IMR-90 (cell line): Measurements from ENCODE around the gene PSORS1C2. TPM values are rescaled to one million over a fixed set of nuclear protein-coding genes. Genes with fewer than 3 reads are reported as not detected.

ENCODE experiments used
- ATAC-seq: fragments of 200-7000 bp; cut with Tn5 transposase; 2 replicates; pipeline ENCODE4 v1.9.1; 2020; ENCODE audit warnings: low read depth, mild to moderate bottlenecking, moderate library complexity
- BruUV-seq: library from RNA; stranded (reverse); fragments of 400-500 nt; replicated peaks from 2 replicates; lab custom pipeline; 2021; lab: Mats Ljungman, UMichigan
- CTCF ChIA-PET: fragments of 300-600 bp; formaldehyde crosslinking; extraction: SDS; loops from one replicate; lab custom pipeline; 2021; ENCODE audit warnings: antibody characterized with exemption; lab: Yijun Ruan, JAX
- POLR2A ChIA-PET: fragments of 300-600 bp; sonication (Branson Sonifier 250); formaldehyde crosslinking; loops from one replicate; lab custom pipeline; 2022; ENCODE audit warnings: antibody characterized with exemption; ENCODE audit not compliant: unreplicated experiment; lab: Charles Lee
- DNase-seq: peaks from one replicate; pipeline ENCODE4 v3.0.0; 2013
- H2AFZ ChIP-seq: replicated peaks from 2 replicates; pipeline ENCODE3; 2013; ENCODE audit warnings: low read length, mild to moderate bottlenecking; ENCODE audit not compliant: poor library complexity
- H2AK5ac ChIP-seq: 2 replicates; pipeline ENCODE4 v1.6.1; 2013; ENCODE audit warnings: low read depth, low read length, inconsistent platforms
- H2AK9ac ChIP-seq: replicated peaks from 2 replicates; pipeline ENCODE3; 2013; ENCODE audit warnings: mild to moderate bottlenecking, low read depth, low read length, moderate library complexity; ENCODE audit not compliant: poor library complexity
- H2BK120ac ChIP-seq: 2 replicates; pipeline ENCODE4 v1.6.1; 2013; ENCODE audit warnings: low read depth, low read length, inconsistent platforms
- H2BK15ac ChIP-seq: 3 replicates; pipeline ENCODE4 v1.6.1; 2013; ENCODE audit warnings: low read depth, low read length, inconsistent platforms
- H2BK20ac ChIP-seq: 2 replicates; pipeline ENCODE4 v1.6.1; 2013; ENCODE audit warnings: low read depth, mild to moderate bottlenecking, inconsistent platforms, low read length, moderate library complexity
- H2BK5ac ChIP-seq: 2 replicates; pipeline ENCODE4 v1.6.1; 2013; ENCODE audit warnings: mild to moderate bottlenecking, low read depth, low read length, inconsistent platforms; ENCODE audit not compliant: poor library complexity, severe bottlenecking
- H3K14ac ChIP-seq: replicated peaks from 2 replicates; pipeline ENCODE4 v1.6.1; 2013; ENCODE audit warnings: low read depth, low read length, inconsistent platforms
- H3K18ac ChIP-seq: 2 replicates; pipeline ENCODE4 v1.6.1; 2013; ENCODE audit warnings: low read depth, low read length, control low read depth
- H3K23ac ChIP-seq: 2 replicates; pipeline ENCODE4 v1.6.1; 2013; ENCODE audit warnings: low read depth, low read length, inconsistent platforms
- H3K27ac ChIP-seq: 2 replicates; pipeline ENCODE4 v1.5.1; 2013; ENCODE audit warnings: mild to moderate bottlenecking, control low read depth, low read length; ENCODE audit not compliant: insufficient read depth
- H3K27me3 ChIP-seq: 2 replicates; pipeline ENCODE4 v1.6.1; 2013; ENCODE audit warnings: low read length; ENCODE audit not compliant: control insufficient read depth, insufficient read depth
- H3K36me3 ChIP-seq: 2 replicates; pipeline ENCODE4 v1.6.1; 2013; ENCODE audit warnings: low read length, mixed read lengths; ENCODE audit not compliant: control insufficient read depth, insufficient read depth
- H3K4ac ChIP-seq: 2 replicates; pipeline ENCODE4 v1.6.1; 2013; ENCODE audit warnings: low read depth, low read length, inconsistent platforms
- H3K4me1 ChIP-seq: 2 replicates; pipeline ENCODE4 v1.6.1; 2013; ENCODE audit warnings: low read length, mixed read lengths; ENCODE audit not compliant: control insufficient read depth, insufficient read depth
- H3K4me2 ChIP-seq: 2 replicates; pipeline ENCODE4 v1.6.1; 2013; ENCODE audit warnings: low read depth, mild to moderate bottlenecking, control low read depth, low read length, moderate library complexity
- H3K4me3 ChIP-seq: 2 replicates; pipeline ENCODE4 v1.5.1; 2013; ENCODE audit warnings: low read depth, mild to moderate bottlenecking, control low read depth, low read length, moderate library complexity; ENCODE audit not compliant: insufficient read depth
- H3K56ac ChIP-seq: 2 replicates; pipeline ENCODE4 v1.6.1; 2013; ENCODE audit warnings: low read length, inconsistent platforms; ENCODE audit not compliant: insufficient read depth; ENCODE audit errors: extremely low read depth
- H3K79me1 ChIP-seq, 2 experiments: 2 replicates each; pipeline ENCODE4 v1.6.1; 2013; ENCODE audit warnings: low read length in 2 of 2, inconsistent platforms in 1 of 2, low read depth in 1 of 2
- H3K9ac ChIP-seq: 2 replicates; pipeline ENCODE4 v1.6.1; 2013; ENCODE audit warnings: low read depth, low read length, control low read depth
- H3K9me1 ChIP-seq: 2 replicates; pipeline ENCODE4 v1.6.1; 2013; ENCODE audit warnings: low read length, inconsistent platforms; ENCODE audit not compliant: insufficient read depth
- H3K9me3 ChIP-seq: 2 replicates; pipeline ENCODE4 v1.6.1; 2013; ENCODE audit warnings: low read length; ENCODE audit not compliant: control insufficient read depth, insufficient read depth
- H4K20me1 ChIP-seq: 2 replicates; pipeline ENCODE4 v1.6.1; 2013; ENCODE audit warnings: low read length, inconsistent platforms; ENCODE audit not compliant: insufficient read depth
- H4K5ac ChIP-seq: 2 replicates; pipeline ENCODE4 v1.6.1; 2013; ENCODE audit warnings: mild to moderate bottlenecking, low read depth, low read length, control low read depth
- H4K8ac ChIP-seq, 2 experiments: 2 replicates each; pipeline ENCODE4 v1.6.1; 2013; ENCODE audit warnings: low read depth in 2 of 2, low read length in 2 of 2, control low read depth in 1 of 2, inconsistent platforms in 1 of 2
- H4K91ac ChIP-seq: 2 replicates; pipeline ENCODE4 v1.6.1; 2013; ENCODE audit warnings: low read depth, low read length, inconsistent platforms; ENCODE audit not compliant: insufficient read depth
- NFE2L2 ChIP-seq: fragments of 150-350 bp; IDR thresholded peaks from 2 replicates; pipeline ENCODE4 v1.6.1; 2016; ENCODE audit warnings: low read depth, mild to moderate bottlenecking, low read length
- WGBS, 2 experiments: methylation state at CpG; one replicate each; pipeline versions ENCODE4 v1.1.5 to v1.1.7; 2013; ENCODE audit warnings: missing lambda C conversion rate in 2 of 2; ENCODE audit not compliant: insufficient read length in 1 of 2; ENCODE audit errors: extremely low coverage in 2 of 2; 5-methylcytosine and 5-hydroxymethylcytosine counted together
- dilution Hi-C: fragments of 300-500 bp; cut with HindIII; formaldehyde crosslinking; loops from one replicate; pipeline ENCODE4 v1.14.3; 2018; ENCODE audit warnings: low sequenced_read_pairs; ENCODE audit not compliant: unreplicated experiment
- in situ Hi-C: fragments of 300-500 bp; cut with MboI; formaldehyde crosslinking; loops from 3 replicates; pipeline ENCODE4 v1.14.3; 2019; ENCODE audit warnings: low sequenced_read_pairs, inconsistent platforms, mixed read lengths
- intact Hi-C: fragments of 100-400 bp; cut with micrococcal nuclease; formaldehyde crosslinking; loops from 2 replicates; pipeline ENCODE4 v1.10.0; 2022
- polyA plus RNA-seq, 3 experiments: library from polyadenylated mRNA; depleted of rRNA; stranded (reverse); fragments of >200 nt; gene quantifications; 2 replicates each; pipeline ENCODE4 v1.2.3, GENCODE V29; 2012; ENCODE audit warnings: low replicate concordance in 1 of 3
- total RNA-seq: library from RNA; depleted of rRNA; stranded (reverse); fragments of >200 nt; gene quantifications from 2 replicates; pipeline ENCODE4 v1.2.3, GENCODE V29; 2012

The PSORS1C2 gene
- total and polyA plus RNA-seq, 2 of the 4 experiments (the other 2 are of a cell fraction): not detected

- H3K9me1 ChIP-seq: no peaks in the 10 kb centered on the region
- no peak overlapping the region for H3K23ac ChIP-seq
- H3K56ac ChIP-seq: no peak overlapping the region
- no peak overlapping the region for H3K14ac ChIP-seq
- H3K36me3 ChIP-seq: no peaks in the 10 kb centered on the region
- peak overlapping the region; percentile 28 for H2AK9ac ChIP-seq
- dilution Hi-C loops: no loop called here
- no TSS peak for BruUV-seq
- ChIA-PET POLR2A (no interaction called here), CTCF (interaction anchor here (0.7 kb wide), 1 partner anchor 22 kb away, joined by 3 read pairs; no protein-coding TSS in a partner anchor)
- no peak overlapping the region for H3K4ac ChIP-seq
- H3K27me3 ChIP-seq: peaks cover 11% of the 10 kb centered on the region
- ATAC-seq: no peak
- no peaks in the 10 kb centered on the region for H3K79me1 ChIP-seq
- H2AFZ ChIP-seq: peak overlapping the region; percentile 58
- in situ Hi-C loops: no loop called here
- no peak overlapping the region for H2BK20ac ChIP-seq
- H4K20me1 ChIP-seq: no peaks in the 10 kb centered on the region; the same call in 1 of the 2 replicates
- intact Hi-C loops: no loop called here
- H3K4me3 ChIP-seq: no peak overlapping the region
- H2BK120ac ChIP-seq: no peak overlapping the region
- no peak for TF ChIP-seq NFE2L2
- H3K18ac ChIP-seq: no peak overlapping the region
- no peak overlapping the region for H3K9ac ChIP-seq
- H3K4me2 ChIP-seq: no peak overlapping the region
- H4K8ac ChIP-seq: no peak overlapping the region
- H2AK5ac ChIP-seq: no peak overlapping the region
- no peaks in the 10 kb centered on the region for H3K9me3 ChIP-seq
- H3K4me1 ChIP-seq: peaks cover 2% of the 10 kb centered on the region; the same call in 1 of the 2 replicates
- no peak overlapping the region for H2BK5ac ChIP-seq
- 100% methylated on average over 1 of the region's 8 CpGs; no CpG with 5 or more reads in 1 of the 2 experiments for WGBS, 2 experiments
- no peak overlapping the region for H4K91ac ChIP-seq
- no peak overlapping the region for H3K27ac ChIP-seq
- H4K5ac ChIP-seq: no peak overlapping the region
- DNase-seq: peak; percentile 14
- no peak overlapping the region for H2BK15ac ChIP-seq
Measured at GRCh38 chr6:31125162-31125561, 13.7 kb downstream of the PSORS1C2 start.
